ENCODE data around the gene GSG1L. TPM values are rescaled to one million over a fixed set of nuclear protein-coding genes. Genes with fewer than 3 reads are reported as not detected.

GSG1L gene
- total RNA-seq, 3 donors from 2014 or later: not detected

GRCh38 chr16:28062847-28063521 is 530 bp downstream of the GSG1L start:
- H3K4me3 ChIP-seq: peak overlapping the region in 2 of 3 donors; percentile 33 to 57
- H3K27ac ChIP-seq: no peak overlapping the region
- intact Hi-C loops (cut with DNase I; ENCODE audit: low total_unique reads): no loop called here
- no peaks in the 10 kb centered on the region for H3K4me1 ChIP-seq
- TF ChIP-seq, protein P1, sequence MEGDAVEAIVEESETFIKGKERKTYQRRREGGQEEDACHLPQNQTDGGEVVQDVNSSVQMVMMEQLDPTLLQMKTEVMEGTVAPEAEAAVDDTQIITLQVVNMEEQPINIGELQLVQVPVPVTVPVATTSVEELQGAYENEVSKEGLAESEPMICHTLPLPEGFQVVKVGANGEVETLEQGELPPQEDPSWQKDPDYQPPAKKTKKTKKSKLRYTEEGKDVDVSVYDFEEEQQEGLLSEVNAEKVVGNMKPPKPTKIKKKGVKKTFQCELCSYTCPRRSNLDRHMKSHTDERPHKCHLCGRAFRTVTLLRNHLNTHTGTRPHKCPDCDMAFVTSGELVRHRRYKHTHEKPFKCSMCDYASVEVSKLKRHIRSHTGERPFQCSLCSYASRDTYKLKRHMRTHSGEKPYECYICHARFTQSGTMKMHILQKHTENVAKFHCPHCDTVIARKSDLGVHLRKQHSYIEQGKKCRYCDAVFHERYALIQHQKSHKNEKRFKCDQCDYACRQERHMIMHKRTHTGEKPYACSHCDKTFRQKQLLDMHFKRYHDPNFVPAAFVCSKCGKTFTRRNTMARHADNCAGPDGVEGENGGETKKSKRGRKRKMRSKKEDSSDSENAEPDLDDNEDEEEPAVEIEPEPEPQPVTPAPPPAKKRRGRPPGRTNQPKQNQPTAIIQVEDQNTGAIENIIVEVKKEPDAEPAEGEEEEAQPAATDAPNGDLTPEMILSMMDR (IDR thresholded peaks at IDR 0.05): no peak
- no peak for TF ChIP-seq POLR2AphosphoS5 (IDR thresholded peaks at IDR 0.05)
- no peak for TF ChIP-seq POLR2A (IDR thresholded peaks at IDR 0.05)
- H3K9me3 ChIP-seq: no peaks in the 10 kb centered on the region
- DNase-seq (ENCODE audit: low spot score in 2 of 2): no peak
- H3K36me3 ChIP-seq: no peaks in the 10 kb centered on the region
- H3K27me3 ChIP-seq: peaks cover 4 to 60% of the 10 kb centered on the region in 2 donors

DNA sequence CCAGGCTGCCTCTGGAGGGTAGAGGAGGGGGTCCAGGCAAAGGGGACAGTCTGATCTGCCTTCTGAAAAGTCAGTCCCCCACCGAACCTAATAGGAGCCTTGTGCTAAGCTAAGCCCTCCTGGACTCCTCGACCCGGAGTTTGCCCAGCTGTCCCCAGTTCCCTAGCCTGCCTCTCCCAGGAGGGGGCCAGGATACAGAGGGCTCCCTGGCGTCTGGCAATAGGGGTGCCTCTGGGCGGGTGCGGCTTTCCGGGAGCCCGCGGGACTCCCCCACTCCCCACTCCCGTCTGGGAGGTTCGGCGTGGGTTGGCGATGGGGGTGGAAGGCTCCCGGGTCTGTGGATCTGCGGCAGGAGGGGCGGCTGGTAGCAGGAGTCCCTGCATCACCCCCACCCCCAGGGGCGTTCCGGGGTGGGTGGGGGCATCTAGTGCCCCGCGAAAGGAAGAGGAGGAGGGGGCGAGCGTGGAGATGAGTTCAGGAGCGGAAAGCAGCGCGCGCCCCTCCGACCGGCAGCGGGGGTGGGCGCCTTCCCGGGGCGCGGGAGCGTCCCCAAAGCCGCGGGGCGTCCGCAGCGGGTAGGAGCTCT is 1.2 kb downstream of the GSG1L start:
- Histone ChIP-seq H3K36me3 (no peaks in the 10 kb centered on the region), H3K27ac (no peak overlapping the region), H3K27me3 (peaks cover 4 to 66% of the 10 kb centered on the region in 2 donors), H3K4me1 (no peaks in the 10 kb centered on the region), H3K9me3 (no peaks in the 10 kb centered on the region), H3K4me3 (peak overlapping the region in 2 of 3 donors; percentile 33 to 57)
- no peak for TF ChIP-seq POLR2A (IDR thresholded peaks at IDR 0.05)
- TF ChIP-seq, protein P1 (IDR thresholded peaks at IDR 0.05): no peak
- no peak for TF ChIP-seq POLR2AphosphoS5 (IDR thresholded peaks at IDR 0.05)
- intact Hi-C loops (cut with DNase I; ENCODE audit: low total_unique reads): no loop called here
- DNase-seq (ENCODE audit: low spot score in 2 of 2): no peak

GRCh38 chr16:28061352-28062101 is 2.0 kb downstream of the GSG1L start:
- intact Hi-C loops (cut with DNase I; ENCODE audit: low total_unique reads): no loop called here
- TF ChIP-seq, protein P1 (IDR thresholded peaks at IDR 0.05): no peak
- TF ChIP-seq POLR2AphosphoS5 (IDR thresholded peaks at IDR 0.05) (no peak), POLR2A (IDR thresholded peaks at IDR 0.05) (no peak)
- DNase-seq (ENCODE audit: low spot score in 2 of 2): no peak
- no peaks in the 10 kb centered on the region for H3K36me3 ChIP-seq
- H3K27ac ChIP-seq: no peak overlapping the region
- H3K4me1 ChIP-seq: no peaks in the 10 kb centered on the region
- no peak overlapping the region for H3K4me3 ChIP-seq
- peaks cover 4 to 66% of the 10 kb centered on the region in 2 donors for H3K27me3 ChIP-seq
- no peaks in the 10 kb centered on the region for H3K9me3 ChIP-seq

DNA sequence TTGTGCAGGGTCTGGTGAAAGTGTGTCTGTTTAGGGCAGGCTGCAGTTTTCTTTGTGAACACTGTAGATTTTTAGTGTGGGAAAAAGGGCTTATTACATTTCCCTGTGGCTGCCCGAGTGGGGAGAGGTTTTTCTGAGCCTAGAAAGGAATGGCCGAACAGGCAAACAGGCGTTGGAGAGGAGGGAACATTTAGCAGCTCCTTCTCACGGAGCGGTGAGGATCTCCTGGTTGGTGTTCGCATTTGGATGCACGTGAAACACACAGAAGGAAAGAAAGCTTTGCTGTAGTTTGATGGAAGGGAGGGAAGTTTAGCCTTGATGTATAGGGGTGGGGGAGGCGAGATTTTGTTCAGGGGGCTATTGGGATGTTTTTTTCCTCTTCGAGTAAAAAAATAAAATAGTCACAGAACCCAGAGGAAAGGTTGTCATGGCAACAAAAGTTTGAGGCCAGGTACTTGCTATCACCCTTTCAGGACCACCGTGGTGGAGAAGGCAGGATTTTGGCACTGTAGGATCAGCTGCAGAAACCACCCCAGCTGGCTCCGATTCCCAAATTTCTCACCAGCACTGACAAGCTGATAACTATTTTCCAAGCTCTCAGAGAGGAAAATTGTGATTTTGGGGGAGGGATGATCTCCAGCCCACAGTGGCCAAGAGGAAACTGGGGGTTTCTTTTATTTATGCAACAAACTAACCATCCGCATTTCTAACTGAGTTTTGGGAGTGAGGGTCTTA is 3.5 kb downstream of the GSG1L start:
- no peak overlapping the region for H3K4me3 ChIP-seq
- H3K27ac ChIP-seq: no peak overlapping the region
- H3K4me1 ChIP-seq: no peaks in the 10 kb centered on the region
- no peak for DNase-seq (ENCODE audit: low spot score in 2 of 2)
- no peaks in the 10 kb centered on the region for H3K36me3 ChIP-seq
- no peaks in the 10 kb centered on the region for H3K9me3 ChIP-seq
- TF ChIP-seq, protein P1 (IDR thresholded peaks at IDR 0.05): no peak
- peaks cover 4 to 66% of the 10 kb centered on the region in 2 donors for H3K27me3 ChIP-seq
- intact Hi-C loops (cut with DNase I; ENCODE audit: low total_unique reads): no loop called here
